ENCODE measurements around the gene IGSF21.

The IGSF21 gene

GRCh38 chr1:18307329-18307898 is 199.8 kb downstream of the IGSF21 start:
- no peak for DNase-seq

GRCh38 chr1:18309552-18310155 is 202.1 kb downstream of the IGSF21 start:
- no peak for DNase-seq

GRCh38 chr1:18312961-18313360 is 205.4 kb downstream of the IGSF21 start:
- no peak for DNase-seq

DNA sequence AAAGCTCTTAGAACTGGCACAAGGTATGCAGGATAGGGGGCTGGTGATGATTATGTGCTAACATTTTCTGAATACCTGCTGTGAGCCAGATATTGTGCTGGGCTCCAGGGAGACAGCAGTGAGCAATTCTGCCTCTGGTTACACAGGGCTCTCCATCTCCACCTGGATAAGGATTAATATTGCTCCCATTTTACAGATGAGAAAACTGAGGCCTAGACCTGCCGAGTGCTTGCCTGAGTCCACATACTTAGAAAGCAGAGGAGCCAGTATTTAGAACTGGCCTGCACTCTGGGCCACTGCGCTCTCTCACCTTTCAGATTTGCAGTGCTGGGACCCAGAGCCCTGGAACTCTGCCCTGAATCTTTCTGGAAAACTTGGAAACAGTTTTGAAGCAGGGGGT is 205.9 kb downstream of the IGSF21 start:
- DNase-seq = no peak

DNA sequence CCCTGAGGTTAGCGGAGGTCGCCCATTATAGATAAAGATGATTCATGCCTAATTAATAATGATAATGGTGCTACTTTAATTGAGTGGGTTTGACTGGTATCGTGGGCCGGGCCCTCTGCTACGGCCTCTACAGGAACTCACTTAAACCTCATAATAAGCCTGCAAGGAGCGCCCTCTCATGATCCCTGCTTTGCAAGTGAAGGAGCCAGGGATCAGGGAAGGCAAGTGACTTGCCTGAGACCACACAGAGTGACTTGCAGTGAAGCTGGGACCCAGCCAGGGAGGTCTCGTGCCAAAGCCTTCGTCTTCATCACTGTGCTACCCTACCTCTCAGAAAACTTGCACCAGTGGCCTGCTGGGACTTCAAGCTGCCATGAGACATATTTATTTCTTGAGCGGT is 206.8 kb downstream of the IGSF21 start:
- no peak for DNase-seq

DNA sequence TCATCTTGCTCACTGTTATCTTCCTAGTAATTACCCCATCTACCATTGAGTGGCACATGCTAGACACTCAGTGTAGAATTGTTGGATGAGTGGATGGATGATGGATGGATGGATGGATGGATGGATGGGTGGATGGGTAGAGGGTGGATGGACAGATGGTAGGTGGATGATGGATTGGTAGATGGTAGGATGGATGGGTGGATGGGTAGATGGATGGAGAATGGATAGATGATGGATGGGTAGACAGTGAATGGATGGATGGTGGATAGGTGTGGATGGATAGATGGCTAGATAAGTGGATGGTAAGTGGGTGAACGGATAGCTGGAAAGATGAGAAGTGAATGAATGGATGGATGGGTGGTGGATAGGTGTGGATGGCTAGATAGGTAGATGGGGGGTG is 207.9 kb downstream of the IGSF21 start:
- no peak for DNase-seq

GRCh38 chr1:18316764-18317163 is 209.2 kb downstream of the IGSF21 start:
- DNase-seq = no peak

- no peak for DNase-seq
These were observed 211.5 kb downstream of the IGSF21 start for GRCh38 chr1:18319099-18319498.

- no peak for DNase-seq
These were observed 212.5 kb downstream of the IGSF21 start for GRCh38 chr1:18320051-18320450.

GRCh38 chr1:18322368-18323032 is 214.9 kb downstream of the IGSF21 start:
- DNase-seq = no peak

DNA sequence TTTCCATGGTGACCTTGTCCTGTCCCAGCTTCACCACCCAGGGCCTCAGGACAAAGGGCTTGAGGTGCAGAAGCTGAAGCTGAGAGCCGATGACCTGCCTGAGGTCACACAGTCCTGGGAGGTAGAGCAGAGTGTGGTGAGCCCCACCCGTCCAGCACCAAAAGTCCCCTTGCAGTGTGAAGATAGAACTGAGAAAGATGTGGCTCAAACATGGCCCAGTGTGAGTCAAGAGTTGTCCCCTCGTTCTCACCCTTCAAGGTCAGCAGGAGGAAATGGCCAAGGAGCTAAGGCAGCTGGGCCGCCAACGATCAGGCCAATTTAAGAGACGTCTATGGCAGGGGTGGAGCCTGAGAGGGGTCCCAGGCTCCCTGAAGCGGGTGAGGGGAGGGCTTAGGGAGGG is 215.7 kb downstream of the IGSF21 start:
- no peak for DNase-seq

DNA sequence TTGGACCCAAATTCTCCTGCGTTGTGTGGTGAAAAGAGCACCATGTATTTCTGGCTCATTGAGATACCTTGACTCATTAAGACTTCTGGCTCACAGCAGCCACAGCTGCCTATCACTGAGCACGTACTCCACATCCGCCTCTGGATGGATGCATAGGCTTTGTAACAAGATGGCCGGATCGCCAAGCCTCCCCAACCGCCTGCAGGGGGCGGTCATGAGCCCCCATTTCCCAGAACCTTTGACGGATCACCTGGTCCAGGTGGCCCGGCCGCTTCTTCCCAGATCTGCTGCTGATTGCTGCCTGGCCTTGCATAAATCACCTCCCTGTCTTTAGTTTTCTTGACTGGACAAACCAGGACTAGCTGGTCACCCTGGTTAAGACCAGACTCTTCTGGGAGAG is 216.6 kb downstream of the IGSF21 start:
- DNase-seq = no peak

DNA sequence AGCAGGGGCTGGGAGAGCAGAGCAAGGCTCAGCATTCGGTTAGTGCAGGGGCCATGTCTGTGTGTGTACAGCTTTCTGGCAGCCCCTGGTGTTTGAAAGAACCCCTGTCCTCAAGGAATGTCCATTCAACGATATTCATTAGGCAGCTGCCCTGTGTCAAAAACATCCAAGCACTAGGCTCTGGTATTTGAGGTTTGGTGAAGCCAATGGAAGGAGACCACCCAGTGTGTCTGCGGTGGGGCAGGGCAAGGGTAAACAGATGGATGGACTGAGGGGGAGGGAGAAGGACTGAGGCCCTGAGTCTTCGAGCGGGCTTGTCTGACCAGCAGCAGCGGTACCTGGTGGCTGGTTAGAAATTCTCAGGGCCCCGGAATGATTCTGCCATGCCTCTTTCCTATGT is 217.5 kb downstream of the IGSF21 start:
- DNase-seq = no peak

DNA sequence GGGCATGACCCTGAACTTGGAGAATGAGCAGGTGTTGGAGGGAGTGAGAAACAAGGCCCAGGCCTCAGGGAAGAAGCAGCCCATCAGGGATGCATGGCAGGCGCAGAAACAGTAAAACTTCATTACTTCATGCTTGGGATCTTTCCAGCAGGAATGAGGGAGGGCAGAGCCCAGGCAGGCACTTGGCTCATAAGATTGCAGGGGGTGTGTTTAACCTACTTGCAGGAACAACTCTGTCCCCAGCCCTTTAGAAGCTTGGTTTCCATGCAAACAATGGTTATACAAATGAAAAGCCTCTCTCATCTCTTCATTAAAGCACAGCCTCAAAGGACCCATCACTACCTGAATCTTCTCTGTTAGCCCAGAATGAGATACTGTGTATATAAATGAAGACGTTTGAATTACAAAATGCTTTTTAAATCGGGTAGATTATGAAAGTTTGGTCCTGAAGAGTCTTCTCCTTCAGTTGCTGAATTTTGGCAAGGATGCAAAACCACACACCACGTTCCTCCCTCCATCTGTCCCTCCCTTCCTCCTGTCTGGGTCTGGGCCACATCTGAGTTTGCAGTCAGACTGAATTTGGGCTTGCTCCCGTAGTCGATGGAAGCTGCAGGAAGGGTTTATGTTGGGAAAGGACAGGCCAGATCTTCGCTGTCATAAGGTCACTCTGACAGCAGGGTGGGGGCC is 218.8 kb downstream of the IGSF21 start:
- no peak for DNase-seq

DNA sequence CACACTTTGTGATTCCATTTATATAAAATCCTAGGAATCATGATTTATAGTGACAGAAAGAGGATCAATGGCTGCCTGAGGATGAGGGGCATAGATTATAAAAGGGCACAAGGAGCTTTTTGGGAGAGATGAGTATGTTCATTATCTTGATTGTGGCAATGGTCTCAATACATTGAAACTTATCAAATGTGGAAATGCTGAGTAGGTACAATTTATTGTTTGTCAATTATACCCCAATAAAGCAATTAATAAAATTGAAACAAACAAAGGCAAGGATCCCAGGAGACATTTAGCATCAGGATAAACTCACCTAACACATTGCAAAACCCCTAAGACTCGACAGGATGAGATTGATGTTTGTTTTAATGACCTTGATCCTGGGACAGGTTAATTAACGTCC is 220.1 kb downstream of the IGSF21 start:
- no peak for DNase-seq

- no peak for DNase-seq
These were observed 221.2 kb downstream of the IGSF21 start for GRCh38 chr1:18328803-18329202.

DNA sequence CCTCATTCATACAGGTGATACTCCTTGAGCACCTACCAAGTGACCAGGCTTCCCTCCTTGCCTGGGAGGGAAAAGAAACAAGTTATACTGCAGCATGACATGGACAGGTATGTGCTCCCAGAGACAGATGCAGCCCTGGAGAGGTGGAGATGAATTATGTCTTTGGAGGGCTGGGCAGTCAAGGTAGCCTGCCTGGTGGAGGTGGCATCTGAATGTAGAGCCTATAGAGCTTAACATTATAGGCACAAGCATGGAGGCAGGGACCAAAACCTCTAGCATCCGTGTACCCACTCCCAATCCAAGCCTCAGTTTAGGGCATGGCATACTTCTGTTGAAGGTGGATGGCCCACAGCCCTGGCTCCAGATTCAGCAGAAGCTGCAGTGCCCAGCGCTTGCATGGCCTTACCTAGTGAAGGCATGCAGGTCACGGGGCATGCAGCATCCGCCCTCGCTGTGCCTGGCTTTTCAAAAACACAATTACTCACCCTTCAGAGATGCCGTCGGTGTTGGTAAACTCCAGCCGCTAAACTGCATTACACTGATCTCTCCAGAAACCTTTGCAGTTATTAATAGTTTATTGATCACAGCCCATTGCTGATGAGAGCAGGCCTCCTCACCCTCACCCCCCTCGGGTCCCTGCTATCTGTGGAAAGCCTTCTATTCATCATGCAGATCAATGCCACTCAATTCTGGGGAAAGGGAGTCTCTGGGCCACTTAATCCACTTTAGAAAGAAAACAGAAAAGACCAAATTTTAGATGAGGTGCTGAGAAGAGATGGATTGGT is 222.1 kb downstream of the IGSF21 start:
- no peak for DNase-seq

- DNase-seq = no peak
These were observed 225.0 kb downstream of the IGSF21 start for GRCh38 chr1:18332576-18332975.

DNA sequence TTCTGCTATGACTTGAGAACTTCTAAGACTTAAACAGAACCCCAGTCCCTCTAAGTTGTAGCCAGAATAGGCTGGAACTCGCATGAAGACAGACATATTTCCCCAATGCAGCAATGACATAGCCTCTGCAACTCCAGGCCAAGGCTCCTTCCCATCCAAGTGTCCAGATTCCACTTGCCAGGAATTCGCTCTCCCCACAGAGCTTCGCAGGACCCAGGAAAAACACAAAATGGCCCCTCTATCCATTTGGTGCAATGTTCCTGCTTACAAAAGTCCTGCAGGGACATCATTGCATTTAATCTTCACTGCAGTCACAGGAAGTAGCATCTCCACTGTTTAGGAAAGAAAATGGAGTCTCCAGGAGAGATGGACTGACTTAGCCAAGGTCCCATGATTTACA is 225.6 kb downstream of the IGSF21 start:
- no peak for DNase-seq

DNA sequence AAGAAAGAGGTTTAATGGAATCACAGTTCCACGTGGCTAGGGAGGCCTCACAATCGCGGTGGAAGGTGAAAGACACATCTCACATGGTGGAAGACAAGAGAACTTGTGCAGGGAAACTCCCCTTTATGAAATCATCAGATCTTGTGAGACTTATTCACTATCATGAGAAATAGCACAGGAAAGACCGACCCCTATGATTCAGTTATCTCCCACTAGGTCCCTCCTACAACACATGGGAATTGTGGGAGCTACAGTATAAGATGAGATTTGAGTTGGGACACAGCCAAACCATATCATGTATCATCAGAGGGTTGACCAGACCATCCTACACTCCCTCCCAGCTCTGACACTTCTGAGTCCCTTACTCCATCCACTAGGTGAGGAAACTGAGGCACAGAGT is 229.2 kb downstream of the IGSF21 start:
- DNase-seq = no peak

DNA sequence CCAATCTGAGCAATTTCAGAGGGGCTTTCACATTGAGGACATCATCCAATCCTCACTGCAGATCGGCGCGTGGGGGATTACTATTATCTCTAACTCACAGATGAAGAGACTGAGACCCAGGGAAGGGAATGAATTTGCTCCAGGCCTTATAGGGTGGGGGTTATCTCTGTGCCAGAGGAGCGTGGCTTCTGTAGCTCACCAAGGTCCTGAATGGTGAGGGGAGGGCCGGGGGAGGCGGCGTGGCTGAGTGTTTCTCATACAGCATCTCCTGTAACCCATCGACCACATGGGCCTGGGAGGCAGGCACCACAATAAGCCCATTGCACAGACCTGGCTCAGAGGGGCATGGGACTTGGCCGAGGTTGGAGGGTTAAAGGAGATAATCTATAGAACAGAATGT is 230.2 kb downstream of the IGSF21 start:
- no peak for DNase-seq

DNA sequence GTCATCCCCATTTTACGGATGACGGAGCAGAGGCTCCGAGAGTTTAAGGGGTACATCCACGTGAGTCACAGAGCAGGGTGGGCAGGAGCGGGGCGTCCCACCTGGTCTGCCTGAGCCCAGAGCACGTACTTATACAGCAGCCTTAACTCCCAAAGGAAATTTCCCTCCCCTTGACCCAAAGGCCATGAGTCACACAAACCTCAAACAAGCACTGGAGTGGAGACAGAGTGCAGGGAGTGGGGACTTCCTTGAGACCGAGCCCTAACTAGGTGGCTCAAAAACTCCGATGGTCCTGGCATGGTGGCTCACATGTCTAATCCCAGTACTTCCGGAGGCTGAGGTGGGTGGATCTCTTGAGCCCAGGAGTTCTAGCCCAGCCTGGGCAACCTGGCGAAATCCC is 231.6 kb downstream of the IGSF21 start:
- DNase-seq = no peak

DNA sequence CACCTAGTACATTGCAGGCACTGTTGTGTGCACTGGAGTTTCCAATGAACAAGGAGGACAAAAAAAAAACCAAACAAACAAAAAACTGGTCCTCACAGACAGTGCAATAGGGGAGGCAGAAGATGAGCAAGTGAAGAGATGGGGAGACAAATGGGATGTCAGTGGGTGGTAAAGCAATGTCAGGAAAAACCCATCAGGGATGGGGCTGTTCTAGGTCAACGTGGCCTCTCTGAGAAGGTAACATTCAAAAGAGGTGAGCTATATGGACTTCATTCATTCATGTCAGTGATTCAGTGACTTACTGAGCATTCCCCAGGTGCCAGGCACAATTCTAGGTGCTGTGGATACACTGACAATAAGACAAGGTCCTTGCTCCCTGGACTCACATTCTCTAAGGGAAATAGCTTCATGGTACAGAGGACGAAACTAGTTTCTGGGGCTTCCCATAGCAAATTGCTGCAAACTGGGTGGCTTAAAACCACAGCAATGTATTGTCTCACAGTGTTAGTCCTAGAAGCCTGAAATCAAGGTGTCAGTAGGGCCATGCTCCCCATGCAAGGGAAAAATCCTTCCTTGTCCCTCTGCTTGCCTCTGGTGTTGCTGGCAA is 232.7 kb downstream of the IGSF21 start:
- no peak for DNase-seq

Measured in SIG-M5 (cell line).